ENCODE results near the gene SF1.

DNA sequence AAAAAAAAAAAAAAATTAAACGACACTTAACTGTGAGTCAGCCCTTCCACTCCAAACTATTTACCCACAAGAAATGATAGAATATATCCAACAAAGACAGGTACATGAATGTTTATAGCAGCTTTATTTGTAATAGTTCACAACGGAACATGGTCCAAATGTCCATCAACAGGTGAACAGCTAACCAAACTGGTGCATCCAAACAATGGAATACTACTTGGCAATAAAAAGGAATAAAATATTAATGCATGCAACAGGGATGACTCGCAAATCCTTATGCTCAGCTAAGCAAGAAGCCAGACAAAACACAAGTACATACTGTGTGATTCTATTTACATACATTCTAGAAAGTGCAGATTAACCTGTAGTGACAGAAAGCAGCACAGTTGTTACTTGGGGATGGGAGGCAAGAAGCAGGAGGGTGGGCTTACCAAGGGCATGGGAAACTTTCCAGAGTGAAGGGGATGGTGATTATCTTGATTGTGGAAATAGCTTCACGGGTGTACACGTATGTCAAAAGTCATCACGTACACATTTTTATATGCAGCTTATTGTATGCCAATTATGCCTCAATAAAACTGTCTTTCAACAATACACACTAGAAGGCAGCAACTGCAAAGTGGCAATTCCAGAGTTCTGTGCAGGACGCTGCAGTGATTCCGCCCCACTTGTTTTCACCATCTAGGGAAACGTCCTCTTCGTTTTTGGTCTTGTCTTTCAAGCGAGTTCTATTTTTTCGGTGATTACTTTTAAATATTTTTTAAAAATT lies 6.7 kb upstream of the SF1 start:
- TF ChIP-seq, protein P1, sequence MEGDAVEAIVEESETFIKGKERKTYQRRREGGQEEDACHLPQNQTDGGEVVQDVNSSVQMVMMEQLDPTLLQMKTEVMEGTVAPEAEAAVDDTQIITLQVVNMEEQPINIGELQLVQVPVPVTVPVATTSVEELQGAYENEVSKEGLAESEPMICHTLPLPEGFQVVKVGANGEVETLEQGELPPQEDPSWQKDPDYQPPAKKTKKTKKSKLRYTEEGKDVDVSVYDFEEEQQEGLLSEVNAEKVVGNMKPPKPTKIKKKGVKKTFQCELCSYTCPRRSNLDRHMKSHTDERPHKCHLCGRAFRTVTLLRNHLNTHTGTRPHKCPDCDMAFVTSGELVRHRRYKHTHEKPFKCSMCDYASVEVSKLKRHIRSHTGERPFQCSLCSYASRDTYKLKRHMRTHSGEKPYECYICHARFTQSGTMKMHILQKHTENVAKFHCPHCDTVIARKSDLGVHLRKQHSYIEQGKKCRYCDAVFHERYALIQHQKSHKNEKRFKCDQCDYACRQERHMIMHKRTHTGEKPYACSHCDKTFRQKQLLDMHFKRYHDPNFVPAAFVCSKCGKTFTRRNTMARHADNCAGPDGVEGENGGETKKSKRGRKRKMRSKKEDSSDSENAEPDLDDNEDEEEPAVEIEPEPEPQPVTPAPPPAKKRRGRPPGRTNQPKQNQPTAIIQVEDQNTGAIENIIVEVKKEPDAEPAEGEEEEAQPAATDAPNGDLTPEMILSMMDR (IDR thresholded peaks at IDR 0.05; ENCODE audit: low read depth, low read length), result no peak
- no peak for TF ChIP-seq POLR2A (IDR thresholded peaks at IDR 0.05; ENCODE audit: extremely low read depth, insufficient read length)
